HCT116 (cell line): Measurements from ENCODE around the gene HMCES. TPM values are rescaled to one million over a fixed set of nuclear protein-coding genes. Genes with fewer than 3 reads are reported as not detected.

Experiments
- ATAC-seq: fragments of 200-7000 bp; cut with Tn5 transposase; 2 replicates; pipeline ENCODE4 v1.9.1; 2020; ENCODE audit warnings: mild to moderate bottlenecking, moderate library complexity
- BruUV-seq: library from RNA; stranded (reverse); fragments of 400-500 nt; replicated peaks from 2 replicates; lab custom pipeline; 2021; lab: Mats Ljungman, UMichigan
- CTCF ChIA-PET: fragments of 300-600 bp; sonication (Branson Sonifier 250); formaldehyde crosslinking; loops from one replicate; lab custom pipeline; 2021; ENCODE audit warnings: antibody characterized with exemption; lab: Charles Lee
- POLR2A ChIA-PET: fragments of 300-600, 350-600 bp; sonication (Branson Sonifier 250); formaldehyde crosslinking; loops from one replicate; lab custom pipeline; 2021; ENCODE audit warnings: antibody characterized with exemption; lab: Charles Lee
- RAD21 ChIA-PET, 2 experiments: fragments of 300-600 bp; sonication (Branson Sonifier 250); formaldehyde crosslinking; loops; one replicate each; lab custom pipeline; 2023; ENCODE audit warnings: low total read pairs in 2 of 2; ENCODE audit not compliant: uncharacterized antibody in 2 of 2, unreplicated experiment in 2 of 2, low non-redundant PET in 1 of 2; lab: Charles Lee
- DNase-seq: peaks from one replicate; pipeline ENCODE4 v3.0.0-alpha.2; 2010; ENCODE audit warnings: low read depth, low spot score
- H2AFZ ChIP-seq: fragments of 200-600 bp; shearing (Covaris generic), sonication (generic); 2 replicates; pipeline ENCODE4 v1.6.1; 2017; ENCODE audit warnings: low read depth, mixed run types, mixed read lengths, antibody characterized with exemption, low read length; ENCODE audit not compliant: poor library complexity, severe bottlenecking
- H3K27ac ChIP-seq: 2 replicates; pipeline ENCODE4 v1.5.1; 2012; ENCODE audit warnings: low read depth, low read length
- H3K27me3 ChIP-seq: fragments of 200-600 bp; sonication (generic); 2 replicates; pipeline ENCODE4 v1.6.1; 2016; ENCODE audit warnings: mixed run types, low read length, mixed read lengths; ENCODE audit not compliant: insufficient read depth
- H3K36me3 ChIP-seq, 2 experiments: fragments of 200-500 bp in 1 of 2; fragments of 200-600 bp in 1 of 2; sonication (Bioruptor generic) in 1 of 2; sonication (generic) in 1 of 2; 2 replicates each; pipeline versions ENCODE4 v1.5.1 to v1.6.1; 2014 to 2016; ENCODE audit warnings: low read length in 2 of 2, inconsistent platforms in 1 of 2, mixed read lengths in 1 of 2, mixed run types in 1 of 2; ENCODE audit not compliant: insufficient read depth in 2 of 2, control insufficient read depth in 1 of 2
- H3K4me1 ChIP-seq, 2 experiments: fragments of 200-600 bp in 1 of 2; sonication (generic) in 1 of 2; 2 replicates each; pipeline versions ENCODE4 v1.5.1 to v1.6.1; 2012 to 2017; ENCODE audit warnings: low read length in 2 of 2, inconsistent platforms in 1 of 2, mild to moderate bottlenecking in 1 of 2, mixed read lengths in 1 of 2, mixed run types in 1 of 2, moderate library complexity in 1 of 2; ENCODE audit not compliant: insufficient read depth in 2 of 2, control insufficient read depth in 1 of 2
- H3K4me2 ChIP-seq: fragments of 200-600 bp; sonication (generic); 2 replicates; pipeline ENCODE4 v1.6.1; 2017; ENCODE audit warnings: mixed run types, low read length, mixed read lengths
- H3K4me3 ChIP-seq, 2 experiments: fragments of 200-600 bp in 1 of 2; sonication (generic) in 1 of 2; replicated peaks in 1 of 2; 2 replicates each; pipeline ENCODE4 v1.5.1; 2011 to 2016; ENCODE audit warnings: low read length in 2 of 2, control low read depth in 1 of 2, low read depth in 1 of 2, mild to moderate bottlenecking in 1 of 2, mixed read lengths in 1 of 2, mixed run types in 1 of 2
- H3K79me2 ChIP-seq: fragments of 200-600 bp; sonication (generic); 2 replicates; pipeline ENCODE4 v1.6.1; 2017; ENCODE audit warnings: mild to moderate bottlenecking, mixed run types, low read length, moderate library complexity, mixed read lengths; ENCODE audit not compliant: insufficient read depth
- H3K9ac ChIP-seq: fragments of 200-600 bp; sonication (generic); 2 replicates; pipeline ENCODE4 v1.6.1; 2016; ENCODE audit warnings: low read length, mixed read lengths
- H3K9me2 ChIP-seq: fragments of 200-600 bp; sonication (generic), shearing (Covaris generic); 2 replicates; pipeline ENCODE4 v1.6.1; 2017; ENCODE audit warnings: mixed run types, mild to moderate bottlenecking, moderate library complexity; ENCODE audit not compliant: insufficient read depth
- H3K9me3 ChIP-seq, 2 experiments: fragments of 200-500 bp in 1 of 2; fragments of 200-600 bp in 1 of 2; sonication (Bioruptor generic) in 1 of 2; sonication (generic) in 1 of 2; 2 replicates each; pipeline ENCODE4 v1.6.1; 2014 to 2017; ENCODE audit warnings: low read length in 2 of 2, mixed read lengths in 2 of 2, inconsistent platforms in 1 of 2, low read depth in 1 of 2, mild to moderate bottlenecking in 1 of 2, mixed run types in 1 of 2, moderate library complexity in 1 of 2; ENCODE audit not compliant: control insufficient read depth in 1 of 2, insufficient read depth in 1 of 2
- H4K20me1 ChIP-seq: fragments of 200-600 bp; sonication (generic), shearing (Covaris generic); 2 replicates; pipeline ENCODE4 v1.6.1; 2017; ENCODE audit warnings: mixed run types, mild to moderate bottlenecking, moderate library complexity; ENCODE audit not compliant: insufficient read depth
- ATF3 ChIP-seq: IDR thresholded peaks from 2 replicates; pipeline ENCODE4 v1.6.1; 2012
- CTCF ChIP-seq, 3 experiments: fragments of 200-600 bp in 1 of 3; sonication (generic) in 1 of 3; IDR thresholded peaks in 2 of 3; conservative IDR thresholded peaks in 1 of 3; 2 replicates each; pipeline ENCODE4 v1.5.1; 2012 to 2017; ENCODE audit warnings: low read depth in 2 of 3, low read length in 2 of 3, antibody characterized with exemption in 1 of 3, borderline replicate concordance in 1 of 3, control low read depth in 1 of 3, mild to moderate bottlenecking in 1 of 3, mixed read lengths in 1 of 3, mixed run types in 1 of 3, moderate library complexity in 1 of 3; ENCODE audit not compliant: insufficient read depth in 1 of 3
- EGR1 ChIP-seq: IDR thresholded peaks from 2 replicates; pipeline ENCODE4 v1.6.1; 2012; ENCODE audit warnings: low read depth
- EZH2 ChIP-seq: fragments of 200-600 bp; sonication (generic); IDR thresholded peaks from 2 replicates; pipeline ENCODE4 v1.6.1; 2017; ENCODE audit warnings: antibody characterized with exemption, mixed run types
- EZH2phosphoT487 ChIP-seq: fragments of 200-600 bp; IDR thresholded peaks from 2 replicates; pipeline ENCODE4 v1.6.1; 2018; ENCODE audit warnings: antibody characterized with exemption, borderline replicate concordance
- JUND ChIP-seq: IDR thresholded peaks from 2 replicates; pipeline ENCODE4 v1.6.1; 2012
- POLR2A ChIP-seq: IDR thresholded peaks from 2 replicates; pipeline ENCODE4 v1.7.0; 2011; ENCODE audit warnings: borderline replicate concordance; ENCODE audit not compliant: insufficient read depth, insufficient read length; ENCODE audit errors: extremely low read depth
- RAD21 ChIP-seq: IDR thresholded peaks from 2 replicates; pipeline ENCODE4 v1.6.1; 2012; ENCODE audit warnings: low read depth, mild to moderate bottlenecking
- SP1 ChIP-seq: IDR thresholded peaks from 2 replicates; pipeline ENCODE4 v1.6.1; 2012; ENCODE audit warnings: low read depth
- SRF ChIP-seq: IDR thresholded peaks from 2 replicates; pipeline ENCODE4 v1.6.1; 2012; ENCODE audit warnings: low read depth
- TCF7L2 ChIP-seq: IDR thresholded peaks from 2 replicates; pipeline ENCODE4 v1.7.0; 2011; ENCODE audit warnings: borderline replicate concordance, inconsistent platforms; ENCODE audit not compliant: insufficient read depth, insufficient read length; ENCODE audit errors: extremely low read depth
- YY1 ChIP-seq: IDR thresholded peaks from 2 replicates; pipeline ENCODE4 v1.6.1; 2011; ENCODE audit warnings: low read length, low read depth, moderate library complexity, mild to moderate bottlenecking; ENCODE audit not compliant: insufficient replicate concordance; ENCODE audit errors: extremely low read depth
- ZBTB33 ChIP-seq: IDR thresholded peaks from 2 replicates; pipeline ENCODE4 v1.6.1; 2011; ENCODE audit warnings: mild to moderate bottlenecking, low read length, moderate library complexity; ENCODE audit not compliant: insufficient replicate concordance; ENCODE audit errors: extremely low read depth
- ZFX ChIP-seq: fragments of 450-650 bp; IDR thresholded peaks from 2 replicates; pipeline ENCODE4 v1.6.1; 2017
- intact Hi-C: fragments of 100-400 bp; cut with micrococcal nuclease; formaldehyde crosslinking; loops from 2 replicates; pipeline ENCODE4 v1.10.0; 2022
- total RNA-seq: library from RNA; stranded (reverse); gene quantifications from one replicate; pipeline ENCODE4 v1.2.1, GENCODE V29; 2021; ENCODE audit not compliant: unreplicated experiment

The HMCES gene
- total RNA-seq, 1 experiment from 2014 or later: 78.9 TPM

GRCh38 chr3:129278966-129279906, 566 bp downstream of the HMCES start:
- peak; percentile 53 for ATAC-seq
- Histone ChIP-seq H3K36me3 (peaks cover 17 to 19% of the 10 kb centered on the region in 2 experiments; a peak in 3 of 4 replicates), H3K27me3 (no peaks in the 10 kb centered on the region), H3K4me2 (peak overlapping the region; percentile 98), H3K9me3 (no peaks in the 10 kb centered on the region), H3K9me2 (no peaks in the 10 kb centered on the region), H3K4me3 (peak overlapping the region; percentile 86 to 96), H3K9ac (peak overlapping the region; percentile 94), H3K79me2 (peaks cover 35% of the 10 kb centered on the region), H2AFZ (no peak overlapping the region), H3K4me1 (peaks cover 10 to 18% of the 10 kb centered on the region in 2 experiments), H4K20me1 (no peaks in the 10 kb centered on the region), H3K27ac (peak overlapping the region; percentile 79)
- BruUV-seq: no TSS peak
- TF ChIP-seq EGR1 (peak; percentile 68), CTCF (IDR thresholded peaks at IDR 0.05 in 2 of 3, conservative IDR thresholded peaks at IDR 0.05 in 1 of 3; ENCODE audit: borderline replicate concordance in 1 of 3, insufficient read depth in 1 of 3, low read depth in 2 of 3, low read length in 2 of 3) (no peak), ZFX (peak; percentile 79)
- POLR2A ChIA-PET: interaction anchor here (0.9 to 1.5 kb wide), 3 partner anchors 13 to 37 kb away, joined by 3 to 10 read pairs (median 3); a partner anchor contains a TSS
- peak; percentile 10 for DNase-seq
- CTCF ChIA-PET: interaction anchor here (0.6 kb wide), 1 partner anchor 115 kb away, joined by 4 read pairs; no protein-coding TSS in a partner anchor
- intact Hi-C loops: no loop called here
- RAD21 ChIA-PET: interaction anchor here (0.7 kb wide), 2 partner anchors 121 to 204 kb away, joined by 3 to 4 read pairs; no protein-coding TSS in a partner anchor

- DNase-seq (no peak), ATAC-seq (no peak)
- CTCF ChIA-PET: interaction anchor here (0.6 kb wide), 1 partner anchor 116 kb away, joined by 4 read pairs; no protein-coding TSS in a partner anchor
- intact Hi-C loops: no loop called here
- POLR2A ChIA-PET: interaction anchor here (0.9 to 1.5 kb wide), 3 partner anchors 12 to 36 kb away, joined by 3 to 10 read pairs (median 3); a partner anchor contains a TSS
- BruUV-seq: no TSS peak
- Histone ChIP-seq H3K27me3 (no peaks in the 10 kb centered on the region), H3K4me2 (peak overlapping the region; percentile 98), H3K79me2 (peaks cover 35% of the 10 kb centered on the region), H3K4me3 (peak overlapping the region; percentile 86 to 96), H3K9me3 (no peaks in the 10 kb centered on the region), H4K20me1 (no peaks in the 10 kb centered on the region), H3K4me1 (peaks cover 10 to 18% of the 10 kb centered on the region in 2 experiments), H3K36me3 (peaks cover 8 to 18% of the 10 kb centered on the region in 2 experiments; a peak in 3 of 4 replicates), H3K27ac (no peak overlapping the region), H3K9me2 (no peaks in the 10 kb centered on the region), H3K9ac (peak overlapping the region; percentile 94; the same call in 1 of the 2 replicates), H2AFZ (no peak overlapping the region)
- RAD21 ChIA-PET: no interaction called here
- TF ChIP-seq EZH2 (no peak), ZBTB33 (no peak), EZH2phosphoT487 (no peak), TCF7L2 (no peak), SP1 (no peak), YY1 (no peak), RAD21 (no peak), JUND (no peak), POLR2A (no peak), ATF3 (no peak), SRF (no peak)
Observed at GRCh38 chr3:129280183-129280582, 1.5 kb downstream of the HMCES start.
